Thyroid gland (tissue), 4 donors: ENCODE data around the gene CCDC117. TPM values are rescaled to one million over a fixed set of nuclear protein-coding genes. Genes with fewer than 3 reads are reported as not detected.

Experiments
- DNase-seq, 2 donors: peaks; one replicate each; pipeline ENCODE4 v3.0.0-alpha.2; 2019
- H3K27ac ChIP-seq, 3 donors: fragments of 200-600 bp; sonication (generic); 1 replicate in 2 of 3; 2 replicates in 1 of 3; pipeline ENCODE4 v1.5.1; 2016 to 2019; ENCODE audit warnings: mild to moderate bottlenecking in 1 of 3, moderate library complexity in 1 of 3
- H3K27me3 ChIP-seq: fragments of 200-600 bp; sonication (generic); one replicate; pipeline ENCODE4 v1.5.1; 2019
- H3K36me3 ChIP-seq, 2 donors: fragments of 200-600 bp; sonication (generic); one replicate each; pipeline ENCODE4 v1.5.1; 2016 to 2019
- H3K4me1 ChIP-seq, 2 donors: fragments of 200-600 bp; sonication (generic); one replicate each; pipeline ENCODE4 v1.5.1; 2017 to 2019
- H3K4me3 ChIP-seq, 3 donors: fragments of 200-600 bp; sonication (generic); replicated peaks in 1 of 3; 1 replicate in 2 of 3; 2 replicates in 1 of 3; pipeline ENCODE4 v1.5.1; 2016; ENCODE audit warnings: mild to moderate bottlenecking in 1 of 3
- H3K9me3 ChIP-seq: fragments of 200-600 bp; sonication (generic); one replicate; pipeline ENCODE4 v1.5.1; 2017
- POLR2A ChIP-seq, 2 donors: fragments of 450-650 bp; IDR thresholded peaks; one replicate each; pipeline ENCODE4 v1.6.1; 2017; ENCODE audit warnings: antibody characterized with exemption in 2 of 2, mild to moderate bottlenecking in 2 of 2, moderate library complexity in 1 of 2
- WGBS, 2 donors: methylation state at CpG; one replicate each; pipeline ENCODE4 v1.1.5; 2017; 5-methylcytosine and 5-hydroxymethylcytosine counted together
- intact Hi-C: fragments of 100-400 bp; cut with DNase I; formaldehyde crosslinking; loops from one replicate; pipeline ENCODE4 v1.15.1; 2023
- total RNA-seq, 4 donors: library from RNA; depleted of rRNA; stranded (reverse); fragments of >200 nt; gene quantifications; one replicate each; pipeline ENCODE4 v1.2.3, GENCODE V29; 2016
- TF ChIP-seq, protein P1 (sequence below), 6 experiments: fragments of 200-600 bp in 3 of 6; fragments of 450-650 bp in 3 of 6; sonication (generic) in 3 of 6; IDR thresholded peaks; one replicate each; pipeline ENCODE4 v1.5.1; 2016 to 2019; ENCODE audit warnings: antibody characterized with exemption in 6 of 6, mild to moderate bottlenecking in 2 of 6, inconsistent platforms in 1 of 6, moderate library complexity in 1 of 6

Gene CCDC117
- total RNA-seq, 4 donors from 2014 or later, result 21.2 to 40.2 (median 26.5) TPM

DNA sequence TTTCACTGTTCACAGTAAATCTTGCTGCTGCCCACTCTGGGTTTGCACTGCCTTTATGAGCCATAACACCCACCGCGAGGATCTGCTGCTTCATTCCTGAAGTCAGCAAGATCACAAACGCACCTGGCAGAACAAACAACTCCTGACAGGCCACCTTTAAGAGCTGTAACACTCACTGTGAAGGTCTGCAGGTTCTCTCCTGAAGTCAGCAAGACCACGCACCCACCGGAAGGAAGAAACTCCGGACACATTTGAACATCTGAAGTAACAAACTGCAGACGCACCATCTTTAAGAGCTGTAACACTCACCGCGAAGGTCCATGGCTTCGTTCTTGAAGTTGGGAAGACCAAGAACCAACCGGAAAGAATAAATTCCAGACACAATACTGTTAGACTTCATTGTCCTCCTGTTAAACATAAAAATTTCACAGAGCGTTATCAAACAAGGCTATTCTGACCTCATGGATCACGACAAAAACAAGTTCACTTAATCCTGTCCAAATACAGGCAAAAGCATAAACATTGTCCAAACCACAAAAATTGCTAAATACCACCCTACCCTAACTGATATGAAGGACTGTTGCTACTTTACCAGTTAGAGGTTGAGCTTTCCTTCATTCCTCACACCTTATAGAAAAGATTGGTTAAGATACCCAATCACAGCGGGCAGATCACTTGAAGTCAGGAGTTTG, 3.0 kb upstream of the CCDC117 start:
- Histone ChIP-seq H3K4me1 (peaks cover 4 to 7% of the 10 kb centered on the region in 2 donors), H3K27ac (no peak overlapping the region), H3K4me3 (no peak overlapping the region), H3K9me3 (no peaks in the 10 kb centered on the region), H3K36me3 (no peaks in the 10 kb centered on the region), H3K27me3 (no peaks in the 10 kb centered on the region)
- no peak for TF ChIP-seq POLR2A (IDR thresholded peaks at IDR 0.05)
- TF ChIP-seq, protein P1, sequence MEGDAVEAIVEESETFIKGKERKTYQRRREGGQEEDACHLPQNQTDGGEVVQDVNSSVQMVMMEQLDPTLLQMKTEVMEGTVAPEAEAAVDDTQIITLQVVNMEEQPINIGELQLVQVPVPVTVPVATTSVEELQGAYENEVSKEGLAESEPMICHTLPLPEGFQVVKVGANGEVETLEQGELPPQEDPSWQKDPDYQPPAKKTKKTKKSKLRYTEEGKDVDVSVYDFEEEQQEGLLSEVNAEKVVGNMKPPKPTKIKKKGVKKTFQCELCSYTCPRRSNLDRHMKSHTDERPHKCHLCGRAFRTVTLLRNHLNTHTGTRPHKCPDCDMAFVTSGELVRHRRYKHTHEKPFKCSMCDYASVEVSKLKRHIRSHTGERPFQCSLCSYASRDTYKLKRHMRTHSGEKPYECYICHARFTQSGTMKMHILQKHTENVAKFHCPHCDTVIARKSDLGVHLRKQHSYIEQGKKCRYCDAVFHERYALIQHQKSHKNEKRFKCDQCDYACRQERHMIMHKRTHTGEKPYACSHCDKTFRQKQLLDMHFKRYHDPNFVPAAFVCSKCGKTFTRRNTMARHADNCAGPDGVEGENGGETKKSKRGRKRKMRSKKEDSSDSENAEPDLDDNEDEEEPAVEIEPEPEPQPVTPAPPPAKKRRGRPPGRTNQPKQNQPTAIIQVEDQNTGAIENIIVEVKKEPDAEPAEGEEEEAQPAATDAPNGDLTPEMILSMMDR (IDR thresholded peaks at IDR 0.05), result no peak
- intact Hi-C loops, result no loop called here
- no peak for DNase-seq
- WGBS, 2 donors, result 92 to 94% methylated on average over 14 of the region's 14 CpGs

DNA sequence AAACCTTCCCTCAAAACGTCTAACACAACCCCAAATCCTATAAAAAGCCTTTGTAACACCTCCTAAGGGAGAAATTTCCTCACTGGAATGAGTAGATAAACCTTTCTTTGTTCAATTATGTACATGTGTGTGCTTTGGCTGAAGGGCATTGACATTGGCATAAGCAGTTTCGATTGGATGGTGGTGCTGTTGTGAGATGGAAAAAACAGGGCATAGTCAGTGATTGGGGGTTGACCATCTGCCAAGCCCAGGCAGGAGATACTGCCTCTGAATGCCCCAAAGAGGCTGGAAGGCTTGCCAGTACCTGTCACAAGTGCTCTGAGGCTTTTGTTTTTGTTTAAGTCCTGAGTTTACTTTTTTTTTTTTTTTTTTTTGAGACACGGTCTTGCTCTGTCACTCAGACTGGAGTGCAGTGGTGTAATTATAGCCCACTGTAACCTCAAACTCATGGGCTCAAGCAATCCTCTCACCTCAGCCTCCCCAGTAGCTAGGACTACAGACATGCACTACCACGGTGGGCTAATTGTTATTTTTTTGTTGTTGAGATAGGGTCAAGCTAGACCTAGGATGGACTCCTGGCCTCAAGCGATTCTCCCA, 1.2 kb upstream of the CCDC117 start:
- peaks cover 5 to 13% of the 10 kb centered on the region in 2 donors for H3K4me1 ChIP-seq
- H3K9me3 ChIP-seq, result no peaks in the 10 kb centered on the region
- no peak for DNase-seq
- intact Hi-C loops, result no loop called here
- no peaks in the 10 kb centered on the region for H3K36me3 ChIP-seq
- no peaks in the 10 kb centered on the region for H3K27me3 ChIP-seq
- 73 to 77% methylated on average over 5 of the region's 5 CpGs for WGBS, 2 donors
- TF ChIP-seq POLR2A (IDR thresholded peaks at IDR 0.05), result no peak
- TF ChIP-seq, protein P1 (IDR thresholded peaks at IDR 0.05), result no peak
- no peak overlapping the region for H3K27ac ChIP-seq
- H3K4me3 ChIP-seq, result no peak overlapping the region

DNA sequence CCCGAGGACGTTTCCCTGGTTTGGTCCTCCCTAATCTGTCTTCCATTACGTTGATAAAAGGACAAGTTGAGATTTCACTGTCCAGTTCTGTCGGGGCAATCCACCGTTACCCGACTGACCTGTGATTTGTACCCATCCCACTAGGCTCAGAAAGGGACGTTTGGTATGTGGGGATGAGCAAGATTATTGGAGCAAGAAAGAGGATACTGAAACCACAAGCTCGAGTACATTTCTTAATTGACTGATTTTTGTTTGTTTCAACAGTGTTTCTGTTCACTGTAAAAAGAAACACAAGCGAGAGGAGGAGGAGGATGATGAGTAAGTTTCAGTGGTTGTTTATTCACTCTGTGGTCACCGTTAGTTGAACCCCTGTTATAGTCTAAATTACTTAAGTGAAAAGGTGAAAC, 969 bp downstream of the CCDC117 start:
- H3K27ac ChIP-seq, result peak overlapping the region; percentile 61 to 100 (median 99)
- peaks cover 0 to 3% of the 10 kb centered on the region in 2 donors for H3K36me3 ChIP-seq
- peak overlapping the region; percentile 41 to 84 (median 60) for H3K4me3 ChIP-seq
- TF ChIP-seq, protein P1 (IDR thresholded peaks at IDR 0.05), result no peak
- no peak for TF ChIP-seq POLR2A (IDR thresholded peaks at IDR 0.05)
- H3K4me1 ChIP-seq, result peaks cover 5 to 13% of the 10 kb centered on the region in 2 donors
- whole genome bisulfite sequencing, 2 donors, result 1% methylated on average over 10 of the region's 10 CpGs
- no peaks in the 10 kb centered on the region for H3K27me3 ChIP-seq
- no peaks in the 10 kb centered on the region for H3K9me3 ChIP-seq
- no peak for DNase-seq
- intact Hi-C loops, result no loop called here

DNA sequence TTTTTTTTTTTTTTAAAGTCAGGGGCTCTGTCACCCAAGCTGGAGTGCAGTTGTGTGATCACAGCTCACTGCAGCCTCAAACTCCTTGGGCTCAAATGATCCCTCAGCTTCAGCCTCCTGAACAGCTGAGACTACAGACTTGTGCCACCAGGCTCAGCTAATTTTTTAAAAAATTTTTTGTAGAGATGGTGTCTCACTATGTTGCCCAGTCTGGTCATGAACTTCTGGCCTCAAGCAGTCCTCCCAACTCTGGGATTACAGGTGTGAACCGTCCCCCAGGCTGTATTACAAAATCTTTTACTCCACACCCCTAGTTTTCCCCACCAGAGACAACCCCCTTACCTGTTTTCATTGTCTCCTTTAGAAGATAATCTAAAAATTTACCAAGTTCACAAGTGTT, 1.9 kb downstream of the CCDC117 start:
- H3K27me3 ChIP-seq, result no peaks in the 10 kb centered on the region
- peaks cover 0 to 3% of the 10 kb centered on the region in 2 donors for H3K36me3 ChIP-seq
- no peak overlapping the region for H3K27ac ChIP-seq
- no peak for DNase-seq
- 89 to 91% methylated on average over 1 of the region's 1 CpG for WGBS, 2 donors
- no peak overlapping the region for H3K4me3 ChIP-seq
- H3K9me3 ChIP-seq, result no peaks in the 10 kb centered on the region
- TF ChIP-seq, protein P1 (IDR thresholded peaks at IDR 0.05), result no peak
- no peak for TF ChIP-seq POLR2A (IDR thresholded peaks at IDR 0.05)
- H3K4me1 ChIP-seq, result peaks cover 8 to 22% of the 10 kb centered on the region in 2 donors
- intact Hi-C loops, result no loop called here

DNA sequence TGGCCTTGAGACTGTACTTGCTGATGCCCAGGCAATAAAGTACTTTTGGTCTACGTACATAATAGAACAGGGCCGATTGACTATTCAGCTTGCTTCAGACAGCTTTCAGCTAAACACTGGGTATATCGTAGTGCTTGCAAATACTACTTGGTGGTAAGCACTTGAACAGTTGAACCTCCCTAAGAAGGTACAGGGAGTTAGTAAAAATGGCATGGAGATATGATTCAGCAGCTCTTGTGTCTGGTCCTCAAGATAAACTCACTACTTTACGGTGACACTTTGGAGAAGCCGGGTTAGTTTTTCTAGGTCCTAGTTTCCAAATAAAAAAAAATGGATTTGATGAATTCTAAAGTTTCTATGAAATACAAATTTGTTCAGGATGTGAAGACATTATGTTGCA, 7.3 kb downstream of the CCDC117 start:
- H3K36me3 ChIP-seq, result peaks cover 5 to 10% of the 10 kb centered on the region in 2 donors
- intact Hi-C loops, result no loop called here
- H3K27me3 ChIP-seq, result no peaks in the 10 kb centered on the region
- DNase-seq, result no peak
- TF ChIP-seq POLR2A (IDR thresholded peaks at IDR 0.05), result no peak
- TF ChIP-seq, protein P1 (IDR thresholded peaks at IDR 0.05), result no peak
- H3K4me1 ChIP-seq, result peaks cover 28 to 51% of the 10 kb centered on the region in 2 donors
- no peaks in the 10 kb centered on the region for H3K9me3 ChIP-seq
- WGBS, 2 donors, result 67 to 78% methylated on average over 5 of the region's 5 CpGs
- peak overlapping the region; percentile 21 to 43 (median 33) for H3K27ac ChIP-seq
- no peak overlapping the region for H3K4me3 ChIP-seq
